Iris pigment epithelial cell (primary cell): ENCODE data around the gene TRIM32.
"Not testable (repeated sequence)": the region's sequence is repeated elsewhere in the genome, so short reads cannot be mapped to it uniquely, and the experiment has no call there.

ENCODE experiments used
- DNase-seq: peaks from one replicate; pipeline ENCODE4 v3.0.0-alpha.2; 2011; ENCODE audit warnings: low read depth

TRIM32 gene

DNA sequence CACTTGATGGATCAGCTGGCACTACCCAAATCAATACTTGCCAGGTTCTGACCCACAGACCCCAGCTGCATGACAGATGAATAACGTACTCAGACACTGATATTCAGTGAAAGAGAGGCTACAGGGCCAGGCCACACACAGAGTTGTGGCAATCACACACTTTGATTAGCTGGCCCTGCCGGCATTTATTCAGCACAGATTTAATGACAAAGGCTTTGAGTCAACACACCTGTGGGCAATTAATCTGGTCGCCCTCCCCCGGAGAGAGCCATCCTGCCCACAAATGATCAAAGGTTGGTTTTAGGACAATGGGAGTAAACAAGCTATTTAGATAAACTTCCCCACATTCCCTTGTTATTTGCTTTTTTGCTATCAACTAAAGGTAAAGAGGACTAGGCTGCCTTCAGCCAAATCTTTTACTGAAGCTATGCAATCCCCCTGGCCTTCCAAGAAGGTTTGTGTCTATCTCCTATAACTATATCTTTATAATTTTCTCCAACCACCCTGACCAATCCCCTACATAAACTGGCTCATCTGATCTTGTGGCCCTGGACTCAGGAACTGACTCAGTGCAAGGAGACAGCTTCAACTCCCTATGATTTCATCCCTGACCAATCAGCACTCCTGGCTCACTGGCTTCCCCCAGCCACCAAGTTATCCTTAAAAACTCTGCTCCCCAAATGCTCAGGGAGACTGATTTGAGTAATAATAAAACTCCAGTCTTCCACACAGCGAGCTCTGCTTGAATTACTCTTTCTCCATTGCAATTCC lies 12.7 kb upstream of the TRIM32 start:
- peak; percentile 31 for DNase-seq

DNA sequence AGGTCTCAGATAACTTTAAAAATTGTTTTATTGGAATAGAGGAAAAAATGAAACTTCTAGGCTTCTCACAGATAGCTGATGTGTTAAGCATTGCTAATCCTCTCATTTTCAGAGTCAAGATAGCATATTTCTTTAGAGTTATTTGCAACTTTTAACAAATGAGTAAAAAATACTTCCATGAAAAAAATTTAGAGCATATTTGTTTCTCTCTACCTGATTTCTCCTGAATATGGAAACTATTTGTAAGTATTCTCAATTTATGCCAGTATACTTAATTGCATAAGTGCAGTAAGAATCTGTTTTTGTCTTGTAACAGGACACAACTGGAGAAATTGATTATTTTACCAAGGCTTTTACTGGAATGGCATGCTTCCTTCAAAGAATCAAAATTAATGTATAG lies 3.6 kb upstream of the TRIM32 start:
- DNase-seq = no peak

- DNase-seq = no peak
Observed at GRCh38 chr9:116685166-116685565, 1.9 kb upstream of the TRIM32 start.

DNA sequence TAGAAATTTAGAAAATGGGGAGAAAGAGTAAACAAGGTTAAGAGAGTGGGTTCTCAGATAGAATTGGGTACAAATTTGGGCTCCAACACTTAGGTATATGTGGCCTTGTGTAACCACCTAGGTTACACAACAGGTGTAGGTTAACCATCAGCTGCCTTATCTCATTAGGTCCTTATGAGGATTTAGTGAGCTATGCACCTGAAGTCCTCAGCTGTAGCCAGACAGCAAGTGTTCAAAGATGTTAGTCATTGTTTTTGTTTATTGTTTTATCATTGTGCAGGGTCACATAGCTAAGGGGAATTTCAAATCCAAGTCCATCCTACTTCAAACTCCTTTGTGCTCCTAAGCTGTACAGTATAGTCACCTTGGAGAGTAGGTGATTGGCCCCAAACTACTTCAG lies 970 bp upstream of the TRIM32 start:
- DNase-seq = no peak

DNA sequence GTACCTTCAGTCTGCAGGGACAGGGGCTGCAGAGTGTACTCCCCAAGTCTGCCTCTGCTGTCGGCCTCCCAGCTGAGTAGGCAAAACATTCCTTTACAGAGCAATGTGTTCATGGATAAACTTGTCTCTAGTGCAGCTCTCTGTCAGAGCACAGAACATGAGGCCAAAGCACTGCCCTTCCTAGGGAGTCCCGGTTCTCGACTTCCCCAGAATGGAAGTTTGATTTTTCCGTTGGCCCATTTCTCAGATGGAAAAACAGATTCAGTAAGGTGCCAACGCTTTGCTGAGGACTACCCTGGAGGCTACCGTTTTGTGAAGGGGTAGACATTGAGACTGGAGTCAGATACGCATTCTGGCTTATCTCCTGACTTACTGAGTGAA lies 422 bp upstream of the TRIM32 start:
- peak; percentile 34 for DNase-seq

- no peak for DNase-seq
Observed at GRCh38 chr9:116687754-116688135, 640 bp downstream of the TRIM32 start.

DNA sequence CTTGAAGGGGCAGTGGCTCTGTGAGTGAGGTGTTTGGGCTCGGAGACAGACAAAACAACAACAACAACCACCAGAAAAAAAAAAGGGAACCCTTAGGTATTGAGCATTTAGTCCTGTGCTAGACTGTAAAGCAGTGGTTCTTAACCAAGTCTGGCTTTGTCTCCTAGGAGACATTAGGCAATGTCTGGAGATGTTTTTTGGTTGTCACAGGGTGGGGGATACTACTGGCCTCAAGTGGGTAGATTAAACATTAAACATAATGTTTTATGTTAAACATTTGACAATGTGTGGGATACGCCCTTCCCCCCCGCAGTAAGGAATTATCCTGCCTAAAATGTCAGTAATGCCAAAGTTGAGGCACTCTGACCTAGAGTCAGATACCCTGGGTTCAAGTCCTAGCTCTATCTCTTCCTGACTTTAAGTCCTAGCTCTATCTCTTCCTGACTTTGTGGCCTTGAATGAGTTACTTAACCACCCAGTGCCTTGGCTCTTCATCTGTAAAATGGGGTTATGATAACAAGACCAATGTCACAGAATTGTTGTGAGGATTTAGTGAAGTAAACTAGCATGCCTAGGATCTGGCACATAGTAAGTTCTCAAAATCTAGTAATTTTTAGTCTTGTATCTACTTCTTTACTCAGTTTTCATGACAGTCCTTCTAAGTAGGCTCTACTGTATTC lies 1.8 kb downstream of the TRIM32 start:
- DNase-seq = no peak

DNA sequence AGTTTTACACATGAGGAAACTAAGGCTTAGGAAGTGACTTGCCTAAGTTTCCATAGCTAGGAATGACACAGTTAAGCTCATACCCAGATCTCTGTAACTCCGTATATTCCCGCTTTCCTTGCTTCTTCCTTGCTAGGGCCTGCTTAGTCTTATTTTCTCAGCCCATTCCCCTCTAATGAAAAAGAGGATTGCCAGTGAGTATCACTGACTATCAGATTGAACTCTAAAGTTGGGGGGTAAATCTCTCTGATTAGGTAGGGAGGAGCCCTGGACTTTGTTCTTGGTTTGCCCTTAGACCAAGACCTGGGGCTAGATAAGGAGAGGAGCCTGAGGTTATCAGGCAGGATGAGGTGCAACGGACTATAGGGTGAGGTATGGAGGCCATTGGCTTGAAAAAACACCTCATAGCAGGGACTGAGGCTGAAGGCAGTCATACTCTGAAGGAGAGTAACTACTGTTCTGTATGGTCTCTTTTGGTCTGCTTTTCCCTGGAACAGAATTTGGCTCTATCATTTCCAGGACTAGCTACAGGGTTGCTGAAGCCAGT lies 2.5 kb downstream of the TRIM32 start:
- no peak for DNase-seq

GRCh38 chr9:116690805-116691204 lies 3.7 kb downstream of the TRIM32 start:
- not testable (repeated sequence) for DNase-seq

GRCh38 chr9:116691607-116692006 lies 4.5 kb downstream of the TRIM32 start:
- DNase-seq = no peak

- DNase-seq = no peak
Observed at GRCh38 chr9:116692616-116693015, 5.5 kb downstream of the TRIM32 start.

DNA sequence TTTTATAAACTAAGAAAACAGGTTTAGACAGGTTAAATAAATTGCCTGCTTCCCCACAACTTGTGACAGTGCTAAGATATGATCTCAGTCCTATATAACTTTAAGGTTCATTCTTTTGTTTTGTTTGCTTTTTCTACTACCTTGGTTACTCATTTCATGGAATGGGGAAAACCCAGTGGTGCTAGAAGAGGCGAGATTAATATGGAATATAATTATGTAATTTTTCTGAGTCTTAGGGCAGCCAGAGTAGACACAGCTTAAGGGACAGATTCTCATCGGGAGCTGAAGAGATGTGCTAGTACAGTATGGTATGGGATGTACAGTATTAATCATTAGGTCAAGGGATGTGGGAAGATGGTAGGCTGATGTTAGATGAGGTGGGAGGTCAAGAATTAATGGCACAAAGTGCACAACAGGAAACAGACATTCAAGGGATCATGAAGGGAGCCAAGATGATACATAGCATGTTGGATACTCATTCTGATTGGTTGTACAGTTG lies 6.2 kb downstream of the TRIM32 start:
- peak; percentile 62 for DNase-seq

GRCh38 chr9:116694785-116695291 lies 7.7 kb downstream of the TRIM32 start:
- DNase-seq = no peak

DNA sequence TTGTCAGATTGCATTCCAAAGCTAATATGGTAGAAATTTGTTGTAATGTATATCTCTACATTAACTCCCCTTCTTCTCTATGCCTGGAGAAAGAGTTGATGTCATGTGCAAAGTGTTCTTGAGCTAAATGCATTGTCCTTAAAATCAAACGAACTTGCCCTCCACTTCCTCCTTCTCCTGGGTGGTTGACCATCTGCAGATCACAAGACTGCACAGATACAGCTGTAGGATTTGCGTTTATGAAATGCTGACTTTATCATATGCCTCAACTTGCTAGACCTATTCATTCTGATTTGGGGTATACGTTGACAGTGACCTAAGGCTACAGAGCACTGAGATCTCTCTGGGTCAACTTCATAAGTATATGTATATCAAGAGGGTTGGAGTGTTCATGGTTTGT lies 8.3 kb downstream of the TRIM32 start:
- no peak for DNase-seq

- DNase-seq = peak; percentile 71
Observed at GRCh38 chr9:116697362-116697761, 10.3 kb downstream of the TRIM32 start.

DNA sequence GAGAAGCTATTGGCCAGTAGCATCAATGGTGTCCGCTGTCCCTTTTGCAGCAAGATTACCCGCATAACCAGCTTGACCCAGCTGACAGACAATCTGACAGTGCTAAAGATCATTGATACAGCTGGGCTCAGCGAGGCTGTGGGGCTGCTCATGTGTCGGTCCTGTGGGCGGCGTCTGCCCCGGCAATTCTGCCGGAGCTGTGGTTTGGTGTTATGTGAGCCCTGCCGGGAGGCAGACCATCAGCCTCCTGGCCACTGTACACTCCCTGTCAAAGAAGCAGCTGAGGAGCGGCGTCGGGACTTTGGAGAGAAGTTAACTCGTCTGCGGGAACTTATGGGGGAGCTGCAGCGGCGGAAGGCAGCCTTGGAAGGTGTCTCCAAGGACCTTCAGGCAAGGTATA lies 10.8 kb downstream of the TRIM32 start:
- DNase-seq = no peak

- DNase-seq = no peak
Observed at GRCh38 chr9:116700279-116700678, 13.2 kb downstream of the TRIM32 start.

DNA sequence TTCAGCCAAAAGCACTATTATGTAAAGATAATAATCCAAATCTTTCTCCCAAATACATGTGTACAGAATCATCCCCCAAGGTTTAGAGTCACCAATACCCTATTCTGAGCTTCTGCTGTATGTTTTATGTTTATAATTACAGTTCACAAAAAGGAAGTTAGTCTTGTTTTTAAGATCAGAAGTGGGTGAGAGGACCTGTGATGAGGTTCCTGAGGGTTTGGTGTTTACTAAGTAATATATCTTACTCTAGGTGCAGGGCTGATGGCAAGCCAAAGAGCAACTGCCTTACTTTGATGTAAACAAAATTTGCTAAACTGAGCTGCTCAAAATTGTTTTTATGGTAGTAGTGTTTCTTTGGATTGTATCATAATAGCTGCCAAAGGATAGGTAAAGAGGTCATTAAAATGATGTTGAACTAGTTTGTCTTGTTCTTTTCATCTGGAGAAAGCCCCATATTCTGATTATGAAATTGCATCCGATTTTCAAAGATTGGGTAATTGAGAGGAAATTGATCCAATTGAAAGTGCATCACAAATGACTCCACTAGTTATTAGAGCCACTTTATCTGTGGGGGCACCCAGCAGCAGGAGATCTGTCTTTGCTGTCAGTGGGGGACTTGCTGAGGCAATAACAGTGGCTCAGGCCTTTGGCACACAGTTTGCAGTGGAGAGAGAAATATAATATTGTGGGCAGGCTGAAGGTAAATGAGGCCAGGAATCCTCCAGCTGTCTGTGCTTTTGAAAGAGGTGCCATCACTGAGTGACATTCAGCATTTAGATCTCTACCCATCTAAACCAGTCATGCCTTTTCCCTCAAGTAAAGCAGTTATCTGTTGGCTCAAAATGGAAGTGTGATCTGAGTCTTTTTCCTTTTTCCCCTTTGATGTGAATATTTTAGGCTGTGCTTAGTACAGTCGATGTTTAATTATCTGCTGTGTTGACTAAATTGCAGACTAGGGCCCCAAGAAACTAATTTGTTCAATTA lies 14.1 kb downstream of the TRIM32 start:
- DNase-seq = no peak

- peak; percentile 38 for DNase-seq
Observed at GRCh38 chr9:116701940-116702642, 15.0 kb downstream of the TRIM32 start.

DNA sequence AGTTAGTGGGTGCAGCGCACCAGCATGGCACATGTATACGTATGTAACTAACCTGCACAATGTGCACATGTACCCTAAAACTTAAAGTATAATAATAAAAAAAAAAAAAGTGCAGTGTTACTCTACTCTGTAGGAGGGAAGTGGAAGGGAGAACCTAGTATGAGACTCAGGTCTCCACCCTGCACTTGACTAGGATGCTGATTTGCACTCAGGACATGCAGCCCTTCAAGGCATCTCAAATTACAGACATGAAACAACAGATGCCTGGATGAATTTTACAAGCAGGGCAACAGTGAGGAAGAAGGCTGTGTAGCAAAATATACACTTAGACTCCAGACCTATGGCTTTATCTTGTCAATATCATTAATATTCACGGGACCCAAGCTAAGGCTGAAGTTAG lies 16.5 kb downstream of the TRIM32 start:
- no peak for DNase-seq

DNA sequence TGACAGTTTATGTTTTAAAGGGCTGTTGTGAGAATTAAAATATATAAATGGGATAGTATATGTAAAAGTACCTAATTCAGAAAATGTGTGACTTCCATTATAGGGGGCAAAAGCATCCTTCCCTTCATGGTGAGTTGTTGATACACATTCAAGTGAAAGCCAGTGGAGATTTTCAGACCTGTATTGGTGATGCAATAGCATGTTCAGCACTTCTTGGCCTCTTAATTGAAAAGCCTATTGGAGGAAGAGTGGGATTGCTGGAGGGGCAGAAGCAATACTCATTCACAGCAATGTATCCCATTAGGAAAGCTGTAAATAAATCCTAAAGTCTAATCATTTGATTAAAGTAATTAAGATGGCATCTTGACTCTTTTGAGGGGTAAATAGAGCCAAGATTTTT lies 17.4 kb downstream of the TRIM32 start:
- DNase-seq = no peak
